ENCODE results near the gene RNF130. TPM values are rescaled to one million over a fixed set of nuclear protein-coding genes. Genes with fewer than 3 reads are reported as not detected.

RNF130 gene
- total RNA-seq, 1 donor from 2014 or later = 29.8 TPM

DNA sequence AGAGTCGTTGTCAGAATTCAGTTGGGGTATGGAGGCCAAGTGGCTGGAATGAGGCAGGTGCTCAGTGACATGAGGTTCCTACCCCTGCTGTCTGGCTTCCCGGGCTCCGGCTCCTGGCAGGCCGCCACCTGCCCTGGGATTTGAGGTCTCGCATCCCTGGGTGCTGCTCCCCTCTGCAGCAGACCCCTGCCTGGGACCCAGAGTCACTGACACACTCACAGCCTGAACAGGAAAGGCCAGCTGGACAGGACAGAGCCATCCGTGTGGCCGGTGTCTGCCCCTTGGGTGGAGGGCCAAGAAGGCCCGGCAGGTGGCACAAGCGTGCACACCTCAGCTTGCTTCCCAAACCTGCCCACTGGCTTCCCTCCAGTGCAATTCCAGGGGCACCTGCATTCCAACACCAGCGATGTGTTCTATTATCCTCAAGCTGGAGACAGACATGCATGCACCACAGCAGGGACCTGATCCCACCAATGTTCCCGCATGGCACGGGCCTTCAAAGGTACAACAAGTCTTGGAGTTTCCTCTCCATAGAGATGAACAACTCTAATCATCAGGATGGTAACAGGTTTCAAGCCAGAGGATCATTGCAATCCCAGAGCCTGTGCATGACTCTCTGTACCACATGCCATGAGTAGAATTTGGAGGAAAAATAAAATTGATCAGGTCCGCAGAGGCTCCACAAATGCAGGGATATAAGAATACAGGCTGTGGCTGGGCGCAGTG lies 45.6 kb upstream of the RNF130 start:
- Histone ChIP-seq H2AFZ (ENCODE audit: low read depth, low read length) (no peak overlapping the region), H3K4me2 (ENCODE audit: low read length) (no peak overlapping the region), H3K9ac (ENCODE audit: low read length) (no peak overlapping the region), H3K36me3 (ENCODE audit: insufficient read depth, low read length) (no peaks in the 10 kb centered on the region), H3K4me3 (ENCODE audit: insufficient read depth, low read depth, low read length) (no peak overlapping the region), H3K27me3 (ENCODE audit: insufficient read depth, low read length) (no peaks in the 10 kb centered on the region), H3K79me2 (ENCODE audit: insufficient read depth, low read length) (no peaks in the 10 kb centered on the region), H4K20me1 (ENCODE audit: insufficient read depth, low read length) (no peaks in the 10 kb centered on the region), H3K4me1 (ENCODE audit: insufficient read depth, low read length) (no peaks in the 10 kb centered on the region), H3K9me3 (ENCODE audit: insufficient read depth, low read depth, low read length) (no peaks in the 10 kb centered on the region), H3K27ac (ENCODE audit: low read depth, low read length) (no peak overlapping the region)
- H3K9me3 Mint-ChIP-seq (ENCODE audit: unreplicated experiment) = no peaks in the 10 kb centered on the region
- DNase-seq (ENCODE audit: low read depth) (no peak), FAIRE-seq (no peak)
- no peaks in the 10 kb centered on the region for H3K36me3 Mint-ChIP-seq (ENCODE audit: low read depth, unreplicated experiment)
- peaks cover 7% of the 10 kb centered on the region for H3K27me3 Mint-ChIP-seq (ENCODE audit: low read depth, unreplicated experiment)
- no peak overlapping the region for H3K4me3 Mint-ChIP-seq (ENCODE audit: unreplicated experiment)
- H3K27ac Mint-ChIP-seq (ENCODE audit: unreplicated experiment) = no peak overlapping the region
- TF ChIP-seq, protein P1, sequence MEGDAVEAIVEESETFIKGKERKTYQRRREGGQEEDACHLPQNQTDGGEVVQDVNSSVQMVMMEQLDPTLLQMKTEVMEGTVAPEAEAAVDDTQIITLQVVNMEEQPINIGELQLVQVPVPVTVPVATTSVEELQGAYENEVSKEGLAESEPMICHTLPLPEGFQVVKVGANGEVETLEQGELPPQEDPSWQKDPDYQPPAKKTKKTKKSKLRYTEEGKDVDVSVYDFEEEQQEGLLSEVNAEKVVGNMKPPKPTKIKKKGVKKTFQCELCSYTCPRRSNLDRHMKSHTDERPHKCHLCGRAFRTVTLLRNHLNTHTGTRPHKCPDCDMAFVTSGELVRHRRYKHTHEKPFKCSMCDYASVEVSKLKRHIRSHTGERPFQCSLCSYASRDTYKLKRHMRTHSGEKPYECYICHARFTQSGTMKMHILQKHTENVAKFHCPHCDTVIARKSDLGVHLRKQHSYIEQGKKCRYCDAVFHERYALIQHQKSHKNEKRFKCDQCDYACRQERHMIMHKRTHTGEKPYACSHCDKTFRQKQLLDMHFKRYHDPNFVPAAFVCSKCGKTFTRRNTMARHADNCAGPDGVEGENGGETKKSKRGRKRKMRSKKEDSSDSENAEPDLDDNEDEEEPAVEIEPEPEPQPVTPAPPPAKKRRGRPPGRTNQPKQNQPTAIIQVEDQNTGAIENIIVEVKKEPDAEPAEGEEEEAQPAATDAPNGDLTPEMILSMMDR (IDR thresholded peaks at IDR 0.05; ENCODE audit: insufficient read depth, low read depth, low read length) = no peak
- TF ChIP-seq EZH2 (IDR thresholded peaks at IDR 0.05; ENCODE audit: insufficient read depth, low read length) = no peak
- H3K4me1 Mint-ChIP-seq (ENCODE audit: low read depth, unreplicated experiment) = peaks cover 2% of the 10 kb centered on the region

GRCh38 chr5:180116077-180116999 lies 44.8 kb upstream of the RNF130 start:
- peaks cover 7% of the 10 kb centered on the region for H3K27me3 Mint-ChIP-seq (ENCODE audit: low read depth, unreplicated experiment)
- Histone ChIP-seq H3K4me1 (ENCODE audit: insufficient read depth, low read length) (no peaks in the 10 kb centered on the region), H4K20me1 (ENCODE audit: insufficient read depth, low read length) (no peaks in the 10 kb centered on the region), H3K27ac (ENCODE audit: low read depth, low read length) (no peak overlapping the region), H2AFZ (ENCODE audit: low read depth, low read length) (no peak overlapping the region), H3K9me3 (ENCODE audit: insufficient read depth, low read depth, low read length) (no peaks in the 10 kb centered on the region), H3K79me2 (ENCODE audit: insufficient read depth, low read length) (no peaks in the 10 kb centered on the region), H3K27me3 (ENCODE audit: insufficient read depth, low read length) (no peaks in the 10 kb centered on the region), H3K9ac (ENCODE audit: low read length) (no peak overlapping the region), H3K4me2 (ENCODE audit: low read length) (no peak overlapping the region), H3K4me3 (ENCODE audit: insufficient read depth, low read depth, low read length) (no peak overlapping the region), H3K36me3 (ENCODE audit: insufficient read depth, low read length) (no peaks in the 10 kb centered on the region)
- TF ChIP-seq, protein P1 (IDR thresholded peaks at IDR 0.05; ENCODE audit: insufficient read depth, low read depth, low read length) = no peak
- TF ChIP-seq EZH2 (IDR thresholded peaks at IDR 0.05; ENCODE audit: insufficient read depth, low read length) = no peak
- no peak overlapping the region for H3K27ac Mint-ChIP-seq (ENCODE audit: unreplicated experiment)
- no peak overlapping the region for H3K4me3 Mint-ChIP-seq (ENCODE audit: unreplicated experiment)
- FAIRE-seq (no peak), DNase-seq (ENCODE audit: low read depth) (no peak)
- no peaks in the 10 kb centered on the region for H3K9me3 Mint-ChIP-seq (ENCODE audit: unreplicated experiment)
- no peaks in the 10 kb centered on the region for H3K36me3 Mint-ChIP-seq (ENCODE audit: low read depth, unreplicated experiment)
- H3K4me1 Mint-ChIP-seq (ENCODE audit: low read depth, unreplicated experiment) = peaks cover 2% of the 10 kb centered on the region

Data from astrocyte (in vitro differentiated cells and primary cell).